Measurements from ENCODE around the gene ELMO2.

ELMO2 gene

GRCh38 chr20:46330831-46331371 lies 75.5 kb downstream of the ELMO2 start:
- no peak for DNase-seq

DNA sequence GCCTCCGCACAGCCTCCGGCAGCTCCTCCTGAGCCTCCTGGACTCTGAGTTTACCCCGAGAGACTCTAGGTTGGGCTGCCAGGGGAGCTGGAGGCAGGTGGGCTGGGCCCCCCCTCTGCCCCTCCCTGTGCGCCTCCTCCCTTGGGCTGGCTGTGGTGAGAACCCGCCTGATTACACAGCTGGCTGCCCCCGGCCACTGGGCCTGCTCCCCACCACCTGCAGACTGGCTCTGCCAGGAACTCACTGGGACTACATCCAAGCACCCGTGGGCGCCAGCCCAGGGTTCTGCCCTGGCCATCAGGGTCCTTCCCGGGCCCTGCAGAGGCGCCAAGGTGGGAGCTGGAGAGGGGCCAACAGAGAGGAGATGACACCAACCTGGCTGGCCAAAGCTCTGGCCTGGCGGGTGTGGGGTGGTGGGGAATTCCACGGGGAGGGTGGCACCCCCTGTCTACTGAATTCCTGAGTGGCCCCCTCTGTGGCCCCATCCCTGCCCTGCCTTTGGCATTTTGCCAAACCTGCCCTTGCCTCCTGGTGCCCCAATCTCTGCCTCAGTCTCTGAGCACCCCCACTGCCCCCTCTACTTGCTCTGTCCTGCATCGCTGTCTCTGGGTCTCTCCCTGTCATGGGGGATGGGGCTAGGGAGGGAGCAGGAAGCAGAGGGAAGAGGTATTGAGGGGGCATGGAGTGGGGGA lies 76.2 kb downstream of the ELMO2 start:
- no peak for DNase-seq

DNA sequence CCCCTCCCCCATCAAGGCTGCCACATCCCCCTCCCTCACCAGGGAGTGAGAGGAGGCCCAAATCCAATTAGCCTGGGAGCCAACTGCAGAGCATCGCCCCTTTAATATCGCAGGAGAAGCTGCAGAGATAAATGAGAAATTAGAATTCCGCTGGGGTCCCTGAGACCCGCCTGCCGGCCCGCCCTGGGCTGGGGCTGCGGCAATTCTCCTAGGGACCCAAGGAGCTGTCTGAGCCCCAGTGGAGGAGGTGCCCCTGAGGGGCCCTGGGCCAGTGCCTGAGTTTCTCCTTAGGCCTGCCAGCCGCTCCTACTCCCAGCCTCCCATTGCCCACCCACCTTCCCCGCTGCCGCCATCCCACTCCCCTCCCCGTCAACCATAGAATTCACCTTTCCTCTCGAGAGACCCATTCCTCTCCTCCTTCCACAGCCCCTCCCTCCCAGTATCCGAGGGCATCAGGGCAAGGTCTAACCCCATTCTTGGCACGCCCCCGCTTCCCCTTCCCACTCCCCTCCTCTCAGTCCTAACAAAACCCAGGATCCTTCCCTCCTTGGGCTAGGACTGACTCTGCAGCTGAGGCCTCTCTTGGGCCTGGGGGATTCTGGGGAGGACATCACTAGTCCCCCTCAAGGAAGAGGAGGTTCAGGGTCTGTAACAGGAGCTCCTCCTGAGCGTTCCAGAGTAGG lies 78.1 kb downstream of the ELMO2 start:
- no peak for DNase-seq

- no peak for DNase-seq
Observed at GRCh38 chr20:46327557-46327956, 78.9 kb downstream of the ELMO2 start.

- no peak for DNase-seq
Observed at GRCh38 chr20:46325789-46326188, 80.6 kb downstream of the ELMO2 start.

- DNase-seq, result no peak
Observed at GRCh38 chr20:46324960-46325703, 81.3 kb downstream of the ELMO2 start.

GRCh38 chr20:46324379-46324778 lies 82.0 kb downstream of the ELMO2 start:
- no peak for DNase-seq

DNA sequence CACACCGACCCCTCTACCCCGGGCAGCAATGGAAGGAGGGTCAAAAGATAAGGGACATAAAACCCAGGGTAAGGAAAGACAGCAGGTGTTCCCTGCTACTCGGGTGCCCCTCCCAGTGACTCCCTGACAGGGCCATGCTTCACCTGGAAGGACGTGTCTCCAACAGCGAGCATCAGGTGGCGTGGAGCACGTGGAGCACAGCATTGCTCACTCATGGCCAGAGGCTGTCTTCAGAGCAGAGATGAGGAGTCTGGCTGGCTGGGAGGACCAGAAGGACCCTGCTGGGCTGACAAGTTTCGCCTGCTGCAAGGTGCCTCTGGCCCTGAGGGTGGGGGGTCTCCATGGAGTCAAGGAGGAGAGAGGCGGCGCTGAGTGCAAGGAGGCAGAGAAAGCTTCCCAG lies 82.9 kb downstream of the ELMO2 start:
- DNase-seq, result no peak

DNA sequence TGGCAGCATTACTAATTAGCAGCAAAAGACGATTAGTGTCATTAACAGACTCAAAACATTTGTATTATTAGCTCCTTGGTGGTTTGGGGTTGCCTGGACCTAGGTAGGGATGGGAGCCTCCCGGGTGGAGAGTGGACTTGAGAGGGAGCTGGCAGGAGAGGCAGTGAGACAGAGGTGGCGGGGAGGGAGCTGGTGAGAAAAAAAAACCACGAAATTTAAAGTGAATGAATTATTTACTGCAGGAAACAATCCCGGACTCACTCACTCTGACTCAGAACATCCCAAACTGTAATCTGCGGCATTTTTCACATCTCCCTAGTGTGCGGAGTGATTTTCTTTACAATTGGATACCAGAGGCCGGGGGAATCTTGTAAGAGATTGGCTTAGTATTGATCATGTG lies 83.8 kb downstream of the ELMO2 start:
- no peak for DNase-seq

DNA sequence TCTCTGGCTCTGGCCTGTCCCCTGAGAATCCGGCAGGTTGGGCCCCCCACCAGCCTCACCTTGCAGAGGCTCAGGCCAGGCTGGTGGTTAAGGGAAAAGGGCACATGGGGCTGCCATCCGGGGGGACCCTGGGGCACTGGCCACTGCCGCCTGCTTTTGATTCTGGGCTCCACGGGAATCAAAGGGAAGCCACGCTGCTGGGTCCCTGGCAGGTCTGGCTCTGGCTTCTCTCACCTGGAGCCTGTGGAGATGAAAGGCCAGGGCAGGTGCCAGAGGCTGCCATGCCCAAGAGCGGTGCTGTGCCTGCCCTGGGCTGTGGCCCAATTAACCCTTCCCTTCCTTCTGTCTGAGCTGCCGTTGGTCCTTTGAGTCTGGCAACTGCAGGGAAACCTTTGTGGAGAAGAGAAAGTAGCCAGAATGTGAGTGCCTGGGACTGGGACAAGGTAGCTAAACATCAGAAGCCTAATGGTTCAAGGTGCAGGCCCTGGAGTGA lies 88.7 kb downstream of the ELMO2 start:
- DNase-seq, result no peak

- DNase-seq, result no peak
Observed at GRCh38 chr20:46316984-46317684, 89.3 kb downstream of the ELMO2 start.
